ENCODE results near the gene TCF23. TPM values are rescaled to one million over a fixed set of nuclear protein-coding genes. Genes with fewer than 3 reads are reported as not detected.

Gene TCF23
- total and polyA plus RNA-seq, 2 of the 4 experiments (the other 2 are of a cell fraction), result not detected

- no peak for ATAC-seq (ENCODE audit: low read depth)
- in situ Hi-C loops (cut with MboI; ENCODE audit: low sequenced_read_pairs), result no loop called here
Measured at GRCh38 chr2:27136751-27137150, 12.1 kb upstream of the TCF23 start.

More at GRCh38 chr2:27136751-27137150, 12.1 kb upstream of the TCF23 start:
- H3K18ac ChIP-seq (ENCODE audit: low read depth, low read length), result no peak overlapping the region
- H3K4ac ChIP-seq (ENCODE audit: low read depth, low read length), result no peak overlapping the region
- no TSS peak for BruUV-seq (replicated peaks)
- TF ChIP-seq SMC3 (IDR thresholded peaks at IDR 0.05; ENCODE audit: low read depth, low read length), result no peak
- H3K23ac ChIP-seq (ENCODE audit: low read depth, low read length), result no peak overlapping the region
- peaks cover 13% of the 10 kb centered on the region for H3K36me3 ChIP-seq (ENCODE audit: control insufficient read depth, insufficient read depth, low read length)
- H3K9ac ChIP-seq (ENCODE audit: low read depth, low read length), result no peak overlapping the region
- H3K27me3 ChIP-seq (ENCODE audit: control insufficient read depth, insufficient read depth, low read length), result peaks cover 15% of the 10 kb centered on the region; the same call in 1 of the 2 replicates
- peaks cover 12% of the 10 kb centered on the region for H4K20me1 ChIP-seq (ENCODE audit: insufficient read depth, low read length)
- H4K5ac ChIP-seq (ENCODE audit: low read depth, low read length), result no peak overlapping the region
- dilution Hi-C loops (cut with HindIII; ENCODE audit: low sequenced_read_pairs, unreplicated experiment), result no loop called here
- H3K27ac ChIP-seq (ENCODE audit: insufficient read depth, low read length), result no peak overlapping the region
- no peak overlapping the region for H4K91ac ChIP-seq (ENCODE audit: insufficient read depth, low read depth, low read length)
- no peak overlapping the region for H4K8ac ChIP-seq (ENCODE audit: low read depth in 2 of 2, low read length in 2 of 2)
- intact Hi-C loops (cut with micrococcal nuclease), result no loop called here
- no peak overlapping the region for H3K14ac ChIP-seq (replicated peaks; ENCODE audit: low read depth, low read length)
- no peak overlapping the region for H2BK15ac ChIP-seq (ENCODE audit: low read depth, low read length)
- no peak overlapping the region for H2AFZ ChIP-seq (replicated peaks; ENCODE audit: low read length, poor library complexity)
- 77% methylated on average over 2 of the region's 7 CpGs; no CpG with 5 or more reads in 1 of the 2 experiments for WGBS, 2 experiments (ENCODE audit: extremely low coverage in 2 of 2, insufficient read length in 1 of 2)
- no peak overlapping the region for H3K56ac ChIP-seq (ENCODE audit: extremely low read depth, insufficient read depth, low read length)
- no peak overlapping the region for H2AK5ac ChIP-seq (ENCODE audit: low read depth, low read length)
- DNase-seq, result no peak
- POLR2A ChIA-PET (ENCODE audit: unreplicated experiment), result no interaction called here
- CTCF ChIA-PET, result no interaction called here
- no peak overlapping the region for H2AK9ac ChIP-seq (replicated peaks; ENCODE audit: low read depth, low read length, poor library complexity)
- no peaks in the 10 kb centered on the region for H3K9me3 ChIP-seq (ENCODE audit: control insufficient read depth, insufficient read depth, low read length)
- no peak overlapping the region for H2BK5ac ChIP-seq (ENCODE audit: low read depth, low read length, poor library complexity, severe bottlenecking)
- no peak overlapping the region for H3K4me3 ChIP-seq (ENCODE audit: insufficient read depth, low read depth, low read length)
- H3K4me2 ChIP-seq (ENCODE audit: low read depth, low read length), result no peak overlapping the region
- peaks cover 14% of the 10 kb centered on the region for H3K9me1 ChIP-seq (ENCODE audit: insufficient read depth, low read length)
- no peak overlapping the region for H2BK120ac ChIP-seq (ENCODE audit: low read depth, low read length)
- H3K79me1 ChIP-seq (ENCODE audit: low read depth in 1 of 2, low read length in 2 of 2), result peaks cover 14 to 25% of the 10 kb centered on the region in 2 experiments
- peaks cover 9% of the 10 kb centered on the region for H3K4me1 ChIP-seq (ENCODE audit: control insufficient read depth, insufficient read depth, low read length)
- H2BK20ac ChIP-seq (ENCODE audit: low read depth, low read length), result no peak overlapping the region
